ENCODE measurements around the gene SNUPN. TPM values are rescaled to one million over a fixed set of nuclear protein-coding genes. Genes with fewer than 3 reads are reported as not detected.
"Not testable (repeated sequence)": the region's sequence is repeated elsewhere in the genome, so short reads cannot be mapped to it uniquely, and the experiment has no call there.

SNUPN gene
- total RNA-seq, 1 experiment from 2014 or later: 26.0 TPM

DNA sequence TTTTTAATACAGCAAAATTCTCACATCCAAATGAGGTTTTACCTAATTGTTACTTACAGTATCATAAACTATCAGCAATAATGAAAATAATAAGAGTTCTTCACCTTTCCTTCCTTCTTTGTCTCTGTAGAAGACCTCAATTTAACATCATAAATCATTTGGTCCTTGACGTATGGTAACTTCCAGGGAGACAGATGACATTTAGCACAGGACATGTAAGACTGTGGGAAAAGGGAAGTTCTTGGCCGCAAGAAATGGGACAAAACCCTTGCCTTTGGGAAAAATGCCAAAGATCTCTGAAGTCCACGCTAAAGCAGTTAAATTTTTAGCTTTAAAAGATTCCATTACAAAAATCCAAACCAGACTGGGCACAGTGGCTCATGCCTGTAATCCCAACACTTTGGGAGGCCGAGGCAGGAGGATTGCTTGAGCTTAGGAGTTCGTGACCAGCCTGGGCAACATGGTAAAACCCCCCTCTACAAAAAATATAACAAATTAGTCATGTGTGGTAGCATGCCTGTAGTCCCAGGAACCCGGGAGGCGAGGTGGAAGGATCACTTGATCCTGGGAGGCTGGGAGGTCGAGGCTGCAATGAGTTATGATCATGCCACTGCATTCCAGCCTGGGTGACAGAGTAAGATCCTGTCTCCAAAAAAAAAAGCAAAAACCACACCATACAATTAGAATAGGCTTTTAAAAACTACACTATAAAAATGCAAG, 55.2 kb downstream of the SNUPN start:
- no peak for DNase-seq (ENCODE audit: low read depth in 1 of 2, low spot score in 2 of 2)
- Histone ChIP-seq H3K27ac (no peak overlapping the region), H3K36me3 (peaks cover 42% of the 10 kb centered on the region), H3K27me3 (replicated peaks) (no peaks in the 10 kb centered on the region), H3K4me1 (replicated peaks) (no peaks in the 10 kb centered on the region), H3K4me3 (no peak overlapping the region), H3K9me3 (replicated peaks) (no peaks in the 10 kb centered on the region)

GRCh38 chr15:75565062-75565970, 60.2 kb downstream of the SNUPN start:
- no peak overlapping the region for H3K27ac ChIP-seq
- no peaks in the 10 kb centered on the region for H3K27me3 ChIP-seq (replicated peaks)
- no peaks in the 10 kb centered on the region for H3K9me3 ChIP-seq (replicated peaks)
- no peaks in the 10 kb centered on the region for H3K4me1 ChIP-seq (replicated peaks)
- H3K4me3 ChIP-seq: no peak overlapping the region
- no peak for DNase-seq (ENCODE audit: low read depth in 1 of 2, low spot score in 2 of 2)
- peaks cover 21% of the 10 kb centered on the region for H3K36me3 ChIP-seq

DNA sequence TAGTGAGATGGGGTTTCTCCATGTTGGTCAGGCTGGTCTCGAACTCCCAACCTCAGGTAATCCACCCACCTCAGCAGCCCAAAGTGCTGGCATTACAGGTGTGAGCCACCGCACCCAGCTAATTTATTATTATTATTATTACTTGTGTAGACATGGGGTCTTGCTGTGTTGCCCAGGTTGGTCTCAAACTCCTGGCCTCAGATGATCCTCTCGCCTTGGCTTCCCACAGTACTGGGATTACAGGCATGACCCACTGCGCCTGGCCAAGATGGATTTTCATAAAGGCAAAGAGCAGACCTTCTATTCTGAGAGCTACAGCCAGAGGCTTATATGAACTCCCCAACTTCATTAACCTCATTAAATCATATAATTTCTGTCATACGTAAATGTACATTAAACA, 63.6 kb downstream of the SNUPN start:
- Histone ChIP-seq H3K9me3 (replicated peaks) (no peaks in the 10 kb centered on the region), H3K36me3 (peaks cover 8% of the 10 kb centered on the region; the same call in 1 of the 2 replicates), H3K27me3 (replicated peaks) (no peaks in the 10 kb centered on the region), H3K4me1 (replicated peaks) (no peaks in the 10 kb centered on the region), H3K4me3 (no peak overlapping the region), H3K27ac (no peak overlapping the region)
- DNase-seq (ENCODE audit: low read depth in 1 of 2, low spot score in 2 of 2): no peak

DNA sequence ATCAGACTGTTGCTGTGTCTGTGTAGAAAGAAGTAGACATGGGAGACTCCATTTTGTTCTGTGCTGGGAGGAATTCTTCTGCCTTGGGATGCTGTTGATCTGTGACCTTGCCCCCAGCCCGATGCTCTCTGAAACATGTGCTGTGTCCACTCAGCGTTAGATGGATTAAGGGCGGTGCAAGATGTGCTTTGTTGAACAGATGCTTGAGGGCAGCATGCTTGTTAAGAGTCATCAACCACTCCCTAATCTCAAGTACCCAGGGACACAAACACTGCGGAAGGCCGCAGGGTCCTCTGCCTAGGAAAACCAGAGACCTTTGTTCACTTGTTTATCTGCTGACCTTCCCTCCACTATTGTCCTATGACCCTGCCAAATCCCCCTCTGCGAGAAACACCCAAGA, 66.2 kb downstream of the SNUPN start:
- H3K4me1 ChIP-seq (replicated peaks); H3K36me3 ChIP-seq; H3K9me3 ChIP-seq (replicated peaks); H3K27ac ChIP-seq; H3K27me3 ChIP-seq (replicated peaks); H3K4me3 ChIP-seq; DNase-seq (ENCODE audit: low read depth in 1 of 2, low spot score in 2 of 2): not testable (repeated sequence)

DNA sequence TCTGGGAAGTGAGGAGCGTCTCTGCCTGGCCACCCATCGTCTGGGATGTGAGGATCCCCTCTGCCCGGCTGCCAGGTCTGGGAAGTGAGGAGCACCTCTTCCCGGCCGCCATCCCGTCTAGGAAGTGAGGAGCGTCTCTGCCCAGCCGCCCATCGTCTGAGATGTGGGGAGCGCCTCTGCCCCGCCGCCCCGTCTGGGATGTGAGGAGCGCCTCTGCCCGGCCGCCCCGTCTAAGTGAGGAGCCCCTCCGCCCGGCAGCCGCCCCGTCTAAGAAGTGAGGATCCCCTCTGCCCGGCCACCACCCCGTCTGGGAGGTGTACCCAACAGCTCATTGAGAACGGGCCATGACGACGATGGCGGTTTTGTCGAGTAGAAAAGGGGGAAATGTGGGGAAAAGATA, 66.6 kb downstream of the SNUPN start:
- not testable (repeated sequence) for H3K4me3 ChIP-seq; H3K9me3 ChIP-seq (replicated peaks); H3K27me3 ChIP-seq (replicated peaks); H3K4me1 ChIP-seq (replicated peaks); DNase-seq (ENCODE audit: low read depth in 1 of 2, low spot score in 2 of 2); H3K27ac ChIP-seq; H3K36me3 ChIP-seq

GRCh38 chr15:75554717-75555116, 70.8 kb downstream of the SNUPN start:
- Histone ChIP-seq H3K4me1 (replicated peaks) (no peaks in the 10 kb centered on the region), H3K4me3 (no peak overlapping the region), H3K9me3 (replicated peaks) (no peaks in the 10 kb centered on the region; the same call in 1 of the 2 replicates), H3K36me3 (peaks cover 5% of the 10 kb centered on the region; the same call in 1 of the 2 replicates), H3K27me3 (replicated peaks) (no peaks in the 10 kb centered on the region), H3K27ac (no peak overlapping the region)
- DNase-seq (ENCODE audit: low read depth in 1 of 2, low spot score in 2 of 2): no peak

DNA sequence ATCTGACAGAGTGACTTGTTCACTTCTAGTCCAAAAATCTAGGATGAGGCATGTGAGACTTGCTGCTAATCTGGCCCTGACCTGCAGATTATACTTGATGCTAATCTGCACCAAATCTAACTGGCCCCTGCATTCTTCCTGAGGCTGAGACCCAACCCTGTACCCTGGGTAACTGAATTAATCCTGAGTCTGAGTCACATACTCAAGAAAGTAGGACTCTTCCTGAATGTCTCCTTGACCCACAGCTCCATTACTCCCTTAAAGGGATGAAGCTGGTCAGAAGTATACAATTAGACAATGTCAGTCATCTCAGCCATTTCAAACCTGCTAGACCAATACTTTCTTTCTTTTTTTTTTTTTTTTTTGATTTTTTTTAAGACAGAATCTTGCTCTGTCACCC, 71.9 kb downstream of the SNUPN start:
- Histone ChIP-seq H3K4me1 (replicated peaks) (no peaks in the 10 kb centered on the region), H3K36me3 (peaks cover 5% of the 10 kb centered on the region; the same call in 1 of the 2 replicates), H3K9me3 (replicated peaks) (no peaks in the 10 kb centered on the region; the same call in 1 of the 2 replicates), H3K27ac (no peak overlapping the region), H3K27me3 (replicated peaks) (no peaks in the 10 kb centered on the region), H3K4me3 (no peak overlapping the region)
- DNase-seq (ENCODE audit: low read depth in 1 of 2, low spot score in 2 of 2): no peak

- Histone ChIP-seq H3K27me3 (replicated peaks) (no peaks in the 10 kb centered on the region), H3K27ac (no peak overlapping the region), H3K4me3 (no peak overlapping the region), H3K9me3 (replicated peaks) (no peaks in the 10 kb centered on the region; the same call in 1 of the 2 replicates), H3K36me3 (peaks cover 5% of the 10 kb centered on the region; the same call in 1 of the 2 replicates), H3K4me1 (replicated peaks) (no peaks in the 10 kb centered on the region)
- no peak for DNase-seq (ENCODE audit: low read depth in 1 of 2, low spot score in 2 of 2)
Observed at GRCh38 chr15:75551091-75551490, 74.4 kb downstream of the SNUPN start.

Other genes starting within 250 kb of the SNUPN start
- gene SIN3A, start 174.0 kb downstream of the SNUPN start, total RNA-seq (2014; rRNA removed; shearing (Covaris generic)): 11.7 and 29.4 TPM in 2 replicates
- 23.5 and 35.1 TPM in 2 replicates for gene PTPN9, start 46.4 kb downstream of the SNUPN start, total RNA-seq (2014; rRNA removed; shearing (Covaris generic))
- 85.3 and 101 TPM in 2 replicates for gene IMP3, start 14.5 kb upstream of the SNUPN start, total RNA-seq (2014; rRNA removed; shearing (Covaris generic))
- 4.8 and 6.1 TPM in 2 replicates for gene SNX33, start 22.2 kb upstream of the SNUPN start, total RNA-seq (2014; rRNA removed; shearing (Covaris generic))
- gene CSPG4, start 87.1 kb upstream of the SNUPN start, total RNA-seq (2014; rRNA removed; shearing (Covaris generic)): 0.32 and 0.41 TPM in 2 replicates
- gene UBE2Q2, start 217.7 kb upstream of the SNUPN start, total RNA-seq (2014; rRNA removed; shearing (Covaris generic)): 40.1 and 52.8 TPM in 2 replicates